SK-N-MC (cell line): Measurements from ENCODE around the gene ADAMTSL1.

Source experiments
- EZH2 ChIP-seq: fragments of 200-600 bp; sonication (generic); IDR thresholded peaks from one replicate; pipeline ENCODE4 v1.6.1; 2017; ENCODE audit warnings: antibody characterized with exemption
- POLR2AphosphoS5 ChIP-seq: IDR thresholded peaks from 2 replicates; pipeline ENCODE4 v1.6.1; 2012; ENCODE audit warnings: mild to moderate bottlenecking, low read depth, low read length, borderline replicate concordance

DNA sequence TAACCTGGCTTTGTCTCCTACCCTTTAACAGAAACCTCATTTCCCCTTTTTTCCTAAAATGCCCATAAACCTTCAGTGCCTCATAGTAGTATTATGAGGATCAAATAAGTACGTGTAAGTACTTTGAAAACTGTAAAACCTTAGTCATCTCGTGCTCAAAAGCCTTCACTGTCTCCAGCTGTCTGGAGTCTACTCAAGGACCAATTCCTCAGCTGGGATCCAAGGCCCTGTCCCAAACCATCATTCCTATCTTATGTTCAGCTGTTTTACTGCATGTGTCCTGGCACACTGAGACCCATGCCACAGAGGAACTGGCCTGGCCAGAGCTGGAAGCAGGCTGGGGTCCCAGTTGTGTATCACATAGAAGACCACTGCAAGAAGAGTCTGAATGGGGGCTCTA, 15.9 kb downstream of the ADAMTSL1 start:
- TF ChIP-seq EZH2: no peak
- TF ChIP-seq POLR2AphosphoS5: no peak
